A673 (cell line): ENCODE data around the gene KPNB1. TPM values are rescaled to one million over a fixed set of nuclear protein-coding genes. Genes with fewer than 3 reads are reported as not detected.

Source experiments
- BruUV-seq: library from RNA; stranded (reverse); fragments of 400-500 nt; replicated peaks from 2 replicates; lab custom pipeline; 2021; lab: Mats Ljungman, UMichigan
- CTCF ChIA-PET: fragments of 300-600 bp; sonication (Branson Sonifier 250); formaldehyde crosslinking; loops from one replicate; lab custom pipeline; 2022; ENCODE audit warnings: antibody characterized with exemption; lab: Charles Lee
- POLR2A ChIA-PET: fragments of 300-600 bp; sonication (Branson Sonifier 250); formaldehyde crosslinking; loops from one replicate; lab custom pipeline; 2022; ENCODE audit warnings: antibody characterized with exemption; ENCODE audit not compliant: low non-redundant PET; lab: Charles Lee
- DNase-seq: peaks from one replicate; pipeline ENCODE4 v3.0.0-alpha.2; 2015; ENCODE audit warnings: low spot score
- H3K27ac ChIP-seq: fragments of 200-600 bp; sonication (generic); 2 replicates; pipeline ENCODE4 v1.5.1; 2016; ENCODE audit warnings: mixed run types, low read depth, mild to moderate bottlenecking, mixed read lengths, antibody characterized with exemption, low read length; ENCODE audit not compliant: poor library complexity, severe bottlenecking
- H3K27me3 ChIP-seq: fragments of 200-600 bp; sonication (generic); replicated peaks from 2 replicates; pipeline ENCODE4 v1.6.1; 2017; ENCODE audit warnings: mixed run types, low read depth, mild to moderate bottlenecking, mixed read lengths, antibody characterized with exemption, low read length; ENCODE audit not compliant: insufficient read depth, poor library complexity
- H3K36me3 ChIP-seq: fragments of 200-600 bp; sonication (generic); 2 replicates; pipeline ENCODE4 v1.6.1; 2016; ENCODE audit warnings: mixed run types, mild to moderate bottlenecking, mixed read lengths, antibody characterized with exemption, low read length; ENCODE audit not compliant: insufficient read depth, poor library complexity, severe bottlenecking
- H3K4me1 ChIP-seq: fragments of 200-600 bp; sonication (generic); 2 replicates; pipeline ENCODE4 v1.6.1; 2017; ENCODE audit warnings: mixed run types, mild to moderate bottlenecking, mixed read lengths, antibody characterized with exemption, low read length; ENCODE audit not compliant: insufficient read depth, poor library complexity, severe bottlenecking
- H3K4me3 ChIP-seq: fragments of 200-600 bp; sonication (generic); 2 replicates; pipeline ENCODE4 v1.5.1; 2016; ENCODE audit warnings: low read depth, mixed run types, mild to moderate bottlenecking, mixed read lengths, low read length; ENCODE audit not compliant: poor library complexity, severe bottlenecking
- H3K9me3 ChIP-seq: fragments of 200-600 bp; sonication (generic); 2 replicates; pipeline ENCODE4 v1.6.1; 2016; ENCODE audit warnings: mixed run types, low read depth, mild to moderate bottlenecking, mixed read lengths, antibody characterized with exemption, low read length; ENCODE audit not compliant: poor library complexity, severe bottlenecking
- EZH2 ChIP-seq: fragments of 200-600 bp; sonication (generic); IDR thresholded peaks from 2 replicates; pipeline ENCODE4 v1.6.1; 2017; ENCODE audit warnings: borderline replicate concordance, low read depth, mild to moderate bottlenecking, mixed read lengths, antibody characterized with exemption, low read length; ENCODE audit not compliant: poor library complexity, severe bottlenecking
- intact Hi-C: fragments of 100-400 bp; cut with micrococcal nuclease; formaldehyde crosslinking; loops from one replicate; pipeline ENCODE4 v1.10.0; 2022; ENCODE audit not compliant: unreplicated experiment
- total RNA-seq: library from RNA; stranded (reverse); gene quantifications from 2 replicates; pipeline ENCODE4 v1.2.3, GENCODE V29; 2021
- TF ChIP-seq, protein P1 (sequence below): fragments of 300-800, 200-600 bp; sonication (generic); conservative IDR thresholded peaks from 2 replicates; pipeline ENCODE4 v1.5.1; 2017; ENCODE audit warnings: low read depth, mild to moderate bottlenecking, antibody characterized with exemption, low read length, moderate library complexity, mixed read lengths

Gene KPNB1
- total RNA-seq, 1 experiment from 2014 or later: 429 TPM

DNA sequence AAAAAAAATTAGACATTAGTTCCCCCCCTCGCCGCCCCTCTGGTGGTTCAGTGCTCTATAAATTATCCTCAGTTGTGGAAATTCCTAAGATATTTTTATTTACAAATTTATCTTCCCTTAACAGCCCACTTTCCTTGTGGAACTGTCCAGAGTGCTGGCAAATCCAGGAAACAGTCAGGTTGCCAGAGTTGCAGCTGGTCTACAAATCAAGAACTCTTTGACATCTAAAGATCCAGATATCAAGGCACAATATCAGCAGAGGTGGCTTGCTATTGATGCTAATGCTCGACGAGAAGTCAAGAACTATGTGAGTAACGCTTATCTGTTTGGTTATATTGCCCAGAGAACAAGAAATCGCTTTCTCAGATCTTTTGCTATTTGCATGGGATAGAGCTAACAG, 2.9 kb downstream of the KPNB1 start:
- no peak for DNase-seq
- H3K9me3 ChIP-seq: no peaks in the 10 kb centered on the region
- H3K27me3 ChIP-seq: no peaks in the 10 kb centered on the region
- peaks cover 22% of the 10 kb centered on the region for H3K4me1 ChIP-seq
- intact Hi-C loops: no loop called here
- BruUV-seq: no TSS peak
- no peak for TF ChIP-seq EZH2
- TF ChIP-seq, protein P1, sequence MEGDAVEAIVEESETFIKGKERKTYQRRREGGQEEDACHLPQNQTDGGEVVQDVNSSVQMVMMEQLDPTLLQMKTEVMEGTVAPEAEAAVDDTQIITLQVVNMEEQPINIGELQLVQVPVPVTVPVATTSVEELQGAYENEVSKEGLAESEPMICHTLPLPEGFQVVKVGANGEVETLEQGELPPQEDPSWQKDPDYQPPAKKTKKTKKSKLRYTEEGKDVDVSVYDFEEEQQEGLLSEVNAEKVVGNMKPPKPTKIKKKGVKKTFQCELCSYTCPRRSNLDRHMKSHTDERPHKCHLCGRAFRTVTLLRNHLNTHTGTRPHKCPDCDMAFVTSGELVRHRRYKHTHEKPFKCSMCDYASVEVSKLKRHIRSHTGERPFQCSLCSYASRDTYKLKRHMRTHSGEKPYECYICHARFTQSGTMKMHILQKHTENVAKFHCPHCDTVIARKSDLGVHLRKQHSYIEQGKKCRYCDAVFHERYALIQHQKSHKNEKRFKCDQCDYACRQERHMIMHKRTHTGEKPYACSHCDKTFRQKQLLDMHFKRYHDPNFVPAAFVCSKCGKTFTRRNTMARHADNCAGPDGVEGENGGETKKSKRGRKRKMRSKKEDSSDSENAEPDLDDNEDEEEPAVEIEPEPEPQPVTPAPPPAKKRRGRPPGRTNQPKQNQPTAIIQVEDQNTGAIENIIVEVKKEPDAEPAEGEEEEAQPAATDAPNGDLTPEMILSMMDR: no peak
- H3K4me3 ChIP-seq: no peak overlapping the region
- ChIA-PET CTCF (no interaction called here), POLR2A (no interaction called here)
- H3K36me3 ChIP-seq: peaks cover 66% of the 10 kb centered on the region
- no peak overlapping the region for H3K27ac ChIP-seq

DNA sequence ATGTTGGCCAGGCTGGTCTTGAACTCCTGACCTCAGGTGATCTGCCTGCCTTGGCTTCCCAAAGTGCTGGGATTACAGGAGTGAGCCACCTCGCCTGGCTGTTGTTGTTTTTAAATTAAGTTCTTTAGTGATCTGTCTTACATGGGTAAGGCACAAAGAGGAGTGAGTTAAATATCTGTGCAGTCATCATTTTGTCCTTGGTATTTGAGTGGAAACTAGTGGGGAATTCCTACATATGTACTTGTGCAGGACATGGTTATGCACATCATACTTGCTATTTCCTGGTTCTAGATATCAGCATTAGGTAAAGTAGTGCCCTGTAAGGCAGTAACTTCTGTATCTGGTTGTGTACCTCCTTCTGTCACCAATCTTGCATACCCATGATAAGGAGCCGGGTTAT, 3.7 kb downstream of the KPNB1 start:
- no peak overlapping the region for H3K27ac ChIP-seq
- H3K9me3 ChIP-seq: no peaks in the 10 kb centered on the region
- no peak for DNase-seq
- H3K27me3 ChIP-seq: no peaks in the 10 kb centered on the region
- H3K4me3 ChIP-seq: no peak overlapping the region
- BruUV-seq: no TSS peak
- H3K36me3 ChIP-seq: peaks cover 75% of the 10 kb centered on the region
- intact Hi-C loops: no loop called here
- H3K4me1 ChIP-seq: peaks cover 22% of the 10 kb centered on the region
- ChIA-PET CTCF (no interaction called here), POLR2A (no interaction called here)
- no peak for TF ChIP-seq EZH2
- TF ChIP-seq, protein P1: no peak

DNA sequence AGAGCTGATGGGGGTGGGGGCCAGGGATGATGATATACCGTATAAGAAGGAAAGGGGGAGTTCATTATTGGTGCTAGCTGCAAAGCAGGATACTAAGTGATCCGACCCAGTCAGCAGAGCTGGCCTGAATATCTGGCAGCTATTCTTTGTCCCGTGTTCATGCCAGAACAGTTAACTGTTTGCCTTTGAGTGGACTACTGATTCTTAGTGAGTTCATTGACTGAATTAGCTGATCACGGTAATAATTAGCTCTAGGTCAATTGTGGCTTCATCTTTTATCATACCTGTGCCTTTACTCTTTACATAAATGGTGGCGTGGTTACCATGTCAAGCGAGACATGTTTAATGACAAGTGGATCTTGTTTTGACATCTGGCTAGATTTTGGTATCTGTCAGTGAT, 5.3 kb downstream of the KPNB1 start:
- H3K27me3 ChIP-seq: no peaks in the 10 kb centered on the region
- no peak for DNase-seq
- CTCF ChIA-PET: no interaction called here
- peaks cover 87% of the 10 kb centered on the region for H3K36me3 ChIP-seq
- POLR2A ChIA-PET: no interaction called here
- H3K27ac ChIP-seq: no peak overlapping the region
- H3K4me1 ChIP-seq: peaks cover 22% of the 10 kb centered on the region
- no TSS peak for BruUV-seq
- no peak for TF ChIP-seq EZH2
- TF ChIP-seq, protein P1: no peak
- no peak overlapping the region for H3K4me3 ChIP-seq
- no peaks in the 10 kb centered on the region for H3K9me3 ChIP-seq
- intact Hi-C loops: no loop called here
